ENCODE data around the gene BHLHE23.
"Not testable (repeated sequence)": the region's sequence is repeated elsewhere in the genome, so short reads cannot be mapped to it uniquely, and the experiment has no call there.

BHLHE23 gene

GRCh38 chr20:63042448-63043071 lies 35.8 kb upstream of the BHLHE23 start:
- DNase-seq, result no peak

- DNase-seq, result no peak
Measured at GRCh38 chr20:63041776-63042175, 35.0 kb upstream of the BHLHE23 start.

GRCh38 chr20:63037669-63038268 lies 31.0 kb upstream of the BHLHE23 start:
- DNase-seq, result no peak

GRCh38 chr20:63036291-63036690 lies 29.5 kb upstream of the BHLHE23 start:
- no peak for DNase-seq

GRCh38 chr20:63035603-63036185 lies 28.9 kb upstream of the BHLHE23 start:
- DNase-seq, result no peak

- not testable (repeated sequence) for DNase-seq
Measured at GRCh38 chr20:63034710-63035602, 28.2 kb upstream of the BHLHE23 start.

GRCh38 chr20:63033794-63034709 lies 27.3 kb upstream of the BHLHE23 start:
- no peak for DNase-seq

GRCh38 chr20:63032861-63033793 lies 26.4 kb upstream of the BHLHE23 start:
- DNase-seq, result no peak

- no peak for DNase-seq
Measured at GRCh38 chr20:63032026-63032800, 25.4 kb upstream of the BHLHE23 start.

GRCh38 chr20:63031251-63032014 lies 24.7 kb upstream of the BHLHE23 start:
- no peak for DNase-seq

GRCh38 chr20:63029358-63030121 lies 22.8 kb upstream of the BHLHE23 start:
- no peak for DNase-seq

GRCh38 chr20:63028461-63028921 lies 21.7 kb upstream of the BHLHE23 start:
- DNase-seq, result no peak

- DNase-seq, result no peak
Measured at GRCh38 chr20:63027922-63028389, 21.2 kb upstream of the BHLHE23 start.

- no peak for DNase-seq
Measured at GRCh38 chr20:63027221-63027921, 20.6 kb upstream of the BHLHE23 start.

GRCh38 chr20:63026582-63027165 lies 19.9 kb upstream of the BHLHE23 start:
- DNase-seq, result no peak

- DNase-seq, result no peak
Measured at GRCh38 chr20:63025534-63026331, 19.0 kb upstream of the BHLHE23 start.
